Measurements from ENCODE around the gene DPP4.

DNA sequence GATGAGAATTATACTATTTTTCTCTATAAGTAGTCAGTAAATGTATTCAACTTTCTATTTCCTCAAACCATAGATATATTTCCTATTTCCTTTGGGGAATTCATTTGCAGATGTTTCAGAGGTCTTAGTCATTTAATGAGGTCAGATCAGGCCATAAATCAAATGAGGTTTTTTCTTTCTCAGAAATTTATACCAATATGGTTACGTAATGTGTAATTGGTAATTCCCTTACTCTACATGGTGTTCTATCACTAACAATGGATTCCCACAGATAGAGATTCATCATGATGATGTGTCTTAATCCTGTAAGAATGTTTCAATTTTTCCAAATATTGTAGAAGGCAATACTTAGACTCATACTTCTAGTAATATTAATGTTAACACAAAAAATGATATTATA, 108.0 kb downstream of the DPP4 start:
- TF ChIP-seq, protein P1, sequence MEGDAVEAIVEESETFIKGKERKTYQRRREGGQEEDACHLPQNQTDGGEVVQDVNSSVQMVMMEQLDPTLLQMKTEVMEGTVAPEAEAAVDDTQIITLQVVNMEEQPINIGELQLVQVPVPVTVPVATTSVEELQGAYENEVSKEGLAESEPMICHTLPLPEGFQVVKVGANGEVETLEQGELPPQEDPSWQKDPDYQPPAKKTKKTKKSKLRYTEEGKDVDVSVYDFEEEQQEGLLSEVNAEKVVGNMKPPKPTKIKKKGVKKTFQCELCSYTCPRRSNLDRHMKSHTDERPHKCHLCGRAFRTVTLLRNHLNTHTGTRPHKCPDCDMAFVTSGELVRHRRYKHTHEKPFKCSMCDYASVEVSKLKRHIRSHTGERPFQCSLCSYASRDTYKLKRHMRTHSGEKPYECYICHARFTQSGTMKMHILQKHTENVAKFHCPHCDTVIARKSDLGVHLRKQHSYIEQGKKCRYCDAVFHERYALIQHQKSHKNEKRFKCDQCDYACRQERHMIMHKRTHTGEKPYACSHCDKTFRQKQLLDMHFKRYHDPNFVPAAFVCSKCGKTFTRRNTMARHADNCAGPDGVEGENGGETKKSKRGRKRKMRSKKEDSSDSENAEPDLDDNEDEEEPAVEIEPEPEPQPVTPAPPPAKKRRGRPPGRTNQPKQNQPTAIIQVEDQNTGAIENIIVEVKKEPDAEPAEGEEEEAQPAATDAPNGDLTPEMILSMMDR (conservative IDR thresholded peaks at IDR 0.05; ENCODE audit: low read length): no peak
- no peak for TF ChIP-seq EZH2phosphoT487 (IDR thresholded peaks at IDR 0.05; ENCODE audit: borderline replicate concordance, low read depth, low read length)

All from OCI-LY7 (cell line).